ENCODE results near the gene PYGO2. TPM values are rescaled to one million over a fixed set of nuclear protein-coding genes. Genes with fewer than 3 reads are reported as not detected.
"Not testable (repeated sequence)": the region's sequence is repeated elsewhere in the genome, so short reads cannot be mapped to it uniquely, and the experiment has no call there.

Gene PYGO2
- total RNA-seq, 5 donors from 2014 or later (not counting 1 experiment from before 2014, with no cell fraction given): 36.0 to 70.8 (median 68.5) TPM

- H3K27me3 ChIP-seq (replicated peaks in 1 of 2; ENCODE audit: control insufficient read depth in 2 of 2, extremely low read depth in 1 of 2, insufficient read depth in 2 of 2, low read length in 1 of 2); H3K4me1 Mint-ChIP-seq; H3K9me3 Mint-ChIP-seq; ATAC-seq (replicated peaks in 1 of 4); H3K27ac ChIP-seq (ENCODE audit: low read length); DNase-seq; H3K4me1 ChIP-seq (ENCODE audit: control insufficient read depth in 1 of 2, extremely low read depth in 1 of 2, insufficient read depth in 2 of 2, low read length in 2 of 2); CTCF ChIA-PET; H3K27ac Mint-ChIP-seq; POLR2A ChIA-PET; H3K36me3 Mint-ChIP-seq; H3K36me3 ChIP-seq (ENCODE audit: control insufficient read depth in 2 of 2, extremely low read depth in 1 of 2, insufficient read depth in 1 of 2, low read length in 1 of 2); H3K27me3 Mint-ChIP-seq; H3K9me3 ChIP-seq; H3K4me3 ChIP-seq (ENCODE audit: control insufficient read depth in 1 of 2, extremely low read depth in 1 of 2, low read length in 1 of 2); H3K4me3 Mint-ChIP-seq: not testable (repeated sequence)
- WGBS (ENCODE audit: insufficient coverage): no CpG with 5 or more reads among the region's 3 CpGs
Observed at GRCh38 chr1:154908129-154908528, 53.5 kb downstream of the PYGO2 start.

Other genes starting within 250 kb of the PYGO2 start
- under 1 TPM; 0.03 to 0.23 (median 0.18) TPM for gene KCNN3, start 91.5 kb downstream of the PYGO2 start, total RNA-seq
- 10 to 100 TPM; 12.6 to 24.9 (median 22.4) TPM for gene PMVK, start 25.1 kb downstream of the PYGO2 start, total RNA-seq
- gene PBXIP1, start 5.7 kb downstream of the PYGO2 start, total RNA-seq: 100 to 1,000 TPM; 299 to 450 (median 328) TPM
- gene SHC1, start 9.0 kb upstream of the PYGO2 start, total RNA-seq: 10 to 100 TPM; 61.3 to 88.2 (median 76.8) TPM
- gene CKS1B, start 12.9 kb upstream of the PYGO2 start, total RNA-seq: 10 to 100 TPM in 4 of 5 donors, 1 to 10 TPM in 1; 7.9 to 11.8 (median 10.3) TPM
- 10 to 100 TPM; 32.8 to 64.3 (median 53.4) TPM for gene FLAD1, start 21.6 kb upstream of the PYGO2 start, total RNA-seq
- gene LENEP, start 31.8 kb upstream of the PYGO2 start, total RNA-seq: 1 to 10 TPM in 3 of 5 donors, not detected in 2; 1.3 to 3.0 (median 1.6) TPM
- gene ZBTB7B, start 41.0 kb upstream of the PYGO2 start, total RNA-seq: 10 to 100 TPM; 39.6 to 68.4 (median 51.7) TPM
- 1 to 10 TPM; 1.1 to 2.6 (median 1.6) TPM for gene DCST2, start 72.0 kb upstream of the PYGO2 start, total RNA-seq
- under 1 TPM in 3 of 5 donors, not detected in 2; 0.30 to 0.58 (median 0.54) TPM for gene DCST1, start 72.0 kb upstream of the PYGO2 start, total RNA-seq
- gene ADAM15, start 89.5 kb upstream of the PYGO2 start, total RNA-seq: 10 to 100 TPM; 17.3 to 53.0 (median 37.2) TPM
- 1 to 10 TPM; 3.1 to 7.8 (median 6.6) TPM for gene EFNA4, start 102.0 kb upstream of the PYGO2 start, total RNA-seq
- 1 to 10 TPM in 3 of 5 donors, under 1 TPM in 1, not detected in 1; 0.68 to 2.6 (median 2.3) TPM for gene EFNA3, start 117.1 kb upstream of the PYGO2 start, total RNA-seq
- 1 to 10 TPM; 1.6 to 8.4 (median 5.1) TPM for gene EFNA1, start 166.1 kb upstream of the PYGO2 start, total RNA-seq
- 10 to 100 TPM; 20.7 to 34.9 (median 30.8) TPM for gene SLC50A1, start 174.1 kb upstream of the PYGO2 start, total RNA-seq
- gene DPM3, start 178.7 kb upstream of the PYGO2 start, total RNA-seq: 10 to 100 TPM; 26.9 to 70.7 (median 64.5) TPM
- gene KRTCAP2, start 211.5 kb upstream of the PYGO2 start, total RNA-seq: 100 to 1,000 TPM in 4 of 5 donors, 10 to 100 TPM in 1; 93.6 to 150 (median 138) TPM
- gene TRIM46, start 212.1 kb upstream of the PYGO2 start, total RNA-seq: 10 to 100 TPM in 2 of 5 donors, 1 to 10 TPM in 3; 5.1 to 12.2 (median 9.8) TPM
- 10 to 100 TPM; 24.1 to 43.9 (median 34.0) TPM for gene THBS3, start 246.1 kb upstream of the PYGO2 start, total RNA-seq
- 10 to 100 TPM; 20.4 to 28.4 (median 25.1) TPM for gene MTX1, start 246.9 kb upstream of the PYGO2 start, total RNA-seq

Measured in T-cell (primary cell).